IMR-90 (cell line): ENCODE results near the gene GUCD1. TPM values are rescaled to one million over a fixed set of nuclear protein-coding genes. Genes with fewer than 3 reads are reported as not detected.

ENCODE experiments used
- ATAC-seq: fragments of 200-7000 bp; cut with Tn5 transposase; 2 replicates; pipeline ENCODE4 v1.9.1; 2020; ENCODE audit warnings: low read depth, mild to moderate bottlenecking, moderate library complexity
- BruUV-seq: library from RNA; stranded (reverse); fragments of 400-500 nt; replicated peaks from 2 replicates; lab custom pipeline; 2021; lab: Mats Ljungman, UMichigan
- CTCF ChIA-PET: fragments of 300-600 bp; formaldehyde crosslinking; extraction: SDS; loops from one replicate; lab custom pipeline; 2021; ENCODE audit warnings: antibody characterized with exemption; lab: Yijun Ruan, JAX
- POLR2A ChIA-PET: fragments of 300-600 bp; sonication (Branson Sonifier 250); formaldehyde crosslinking; loops from one replicate; lab custom pipeline; 2022; ENCODE audit warnings: antibody characterized with exemption; ENCODE audit not compliant: unreplicated experiment; lab: Charles Lee
- DNase-seq: peaks from one replicate; pipeline ENCODE4 v3.0.0; 2013
- H2AFZ ChIP-seq: replicated peaks from 2 replicates; pipeline ENCODE3; 2013; ENCODE audit warnings: low read length, mild to moderate bottlenecking; ENCODE audit not compliant: poor library complexity
- H2AK5ac ChIP-seq: 2 replicates; pipeline ENCODE4 v1.6.1; 2013; ENCODE audit warnings: low read depth, low read length, inconsistent platforms
- H2AK9ac ChIP-seq: replicated peaks from 2 replicates; pipeline ENCODE3; 2013; ENCODE audit warnings: mild to moderate bottlenecking, low read depth, low read length, moderate library complexity; ENCODE audit not compliant: poor library complexity
- H2BK120ac ChIP-seq: 2 replicates; pipeline ENCODE4 v1.6.1; 2013; ENCODE audit warnings: low read depth, low read length, inconsistent platforms
- H2BK15ac ChIP-seq: 3 replicates; pipeline ENCODE4 v1.6.1; 2013; ENCODE audit warnings: low read depth, low read length, inconsistent platforms
- H2BK20ac ChIP-seq: 2 replicates; pipeline ENCODE4 v1.6.1; 2013; ENCODE audit warnings: low read depth, mild to moderate bottlenecking, inconsistent platforms, low read length, moderate library complexity
- H2BK5ac ChIP-seq: 2 replicates; pipeline ENCODE4 v1.6.1; 2013; ENCODE audit warnings: mild to moderate bottlenecking, low read depth, low read length, inconsistent platforms; ENCODE audit not compliant: poor library complexity, severe bottlenecking
- H3K14ac ChIP-seq: replicated peaks from 2 replicates; pipeline ENCODE4 v1.6.1; 2013; ENCODE audit warnings: low read depth, low read length, inconsistent platforms
- H3K18ac ChIP-seq: 2 replicates; pipeline ENCODE4 v1.6.1; 2013; ENCODE audit warnings: low read depth, low read length, control low read depth
- H3K23ac ChIP-seq: 2 replicates; pipeline ENCODE4 v1.6.1; 2013; ENCODE audit warnings: low read depth, low read length, inconsistent platforms
- H3K27ac ChIP-seq: 2 replicates; pipeline ENCODE4 v1.5.1; 2013; ENCODE audit warnings: mild to moderate bottlenecking, control low read depth, low read length; ENCODE audit not compliant: insufficient read depth
- H3K27me3 ChIP-seq: 2 replicates; pipeline ENCODE4 v1.6.1; 2013; ENCODE audit warnings: low read length; ENCODE audit not compliant: control insufficient read depth, insufficient read depth
- H3K36me3 ChIP-seq: 2 replicates; pipeline ENCODE4 v1.6.1; 2013; ENCODE audit warnings: low read length, mixed read lengths; ENCODE audit not compliant: control insufficient read depth, insufficient read depth
- H3K4ac ChIP-seq: 2 replicates; pipeline ENCODE4 v1.6.1; 2013; ENCODE audit warnings: low read depth, low read length, inconsistent platforms
- H3K4me1 ChIP-seq: 2 replicates; pipeline ENCODE4 v1.6.1; 2013; ENCODE audit warnings: low read length, mixed read lengths; ENCODE audit not compliant: control insufficient read depth, insufficient read depth
- H3K4me2 ChIP-seq: 2 replicates; pipeline ENCODE4 v1.6.1; 2013; ENCODE audit warnings: low read depth, mild to moderate bottlenecking, control low read depth, low read length, moderate library complexity
- H3K4me3 ChIP-seq: 2 replicates; pipeline ENCODE4 v1.5.1; 2013; ENCODE audit warnings: low read depth, mild to moderate bottlenecking, control low read depth, low read length, moderate library complexity; ENCODE audit not compliant: insufficient read depth
- H3K56ac ChIP-seq: 2 replicates; pipeline ENCODE4 v1.6.1; 2013; ENCODE audit warnings: low read length, inconsistent platforms; ENCODE audit not compliant: insufficient read depth; ENCODE audit errors: extremely low read depth
- H3K79me1 ChIP-seq, 2 experiments: 2 replicates each; pipeline ENCODE4 v1.6.1; 2013; ENCODE audit warnings: low read length in 2 of 2, inconsistent platforms in 1 of 2, low read depth in 1 of 2
- H3K9ac ChIP-seq: 2 replicates; pipeline ENCODE4 v1.6.1; 2013; ENCODE audit warnings: low read depth, low read length, control low read depth
- H3K9me1 ChIP-seq: 2 replicates; pipeline ENCODE4 v1.6.1; 2013; ENCODE audit warnings: low read length, inconsistent platforms; ENCODE audit not compliant: insufficient read depth
- H3K9me3 ChIP-seq: 2 replicates; pipeline ENCODE4 v1.6.1; 2013; ENCODE audit warnings: low read length; ENCODE audit not compliant: control insufficient read depth, insufficient read depth
- H4K20me1 ChIP-seq: 2 replicates; pipeline ENCODE4 v1.6.1; 2013; ENCODE audit warnings: low read length, inconsistent platforms; ENCODE audit not compliant: insufficient read depth
- H4K5ac ChIP-seq: 2 replicates; pipeline ENCODE4 v1.6.1; 2013; ENCODE audit warnings: mild to moderate bottlenecking, low read depth, low read length, control low read depth
- H4K8ac ChIP-seq, 2 experiments: 2 replicates each; pipeline ENCODE4 v1.6.1; 2013; ENCODE audit warnings: low read depth in 2 of 2, low read length in 2 of 2, control low read depth in 1 of 2, inconsistent platforms in 1 of 2
- H4K91ac ChIP-seq: 2 replicates; pipeline ENCODE4 v1.6.1; 2013; ENCODE audit warnings: low read depth, low read length, inconsistent platforms; ENCODE audit not compliant: insufficient read depth
- BHLHE40 ChIP-seq: fragments of 150-350 bp; IDR thresholded peaks from 2 replicates; pipeline ENCODE4 v1.6.1; 2016; ENCODE audit warnings: mild to moderate bottlenecking, low read depth, low read length
- CEBPB ChIP-seq: IDR thresholded peaks from 2 replicates; pipeline ENCODE4 v1.6.1; 2012; ENCODE audit warnings: low read depth, low read length, improper control_type of control experiment
- CHD1 ChIP-seq: IDR thresholded peaks from 2 replicates; pipeline ENCODE4 v1.6.1; 2012; ENCODE audit warnings: low read depth, low read length, improper control_type of control experiment
- CTCF ChIP-seq: conservative IDR thresholded peaks from 2 replicates; pipeline ENCODE4 v1.5.1; 2012; ENCODE audit warnings: mild to moderate bottlenecking, low read depth, low read length, improper control_type of control experiment
- ELK1 ChIP-seq: fragments of 150-350 bp; IDR thresholded peaks from 2 replicates; pipeline ENCODE4 v1.6.1; 2016; ENCODE audit warnings: low read depth, mild to moderate bottlenecking, low read length, moderate library complexity, borderline replicate concordance
- FOS ChIP-seq: fragments of 150-350 bp; IDR thresholded peaks from 2 replicates; pipeline ENCODE4 v1.6.1; 2016; ENCODE audit warnings: low read depth, low read length
- MAFK ChIP-seq: IDR thresholded peaks from 2 replicates; pipeline ENCODE4 v1.6.1; 2012; ENCODE audit warnings: low read depth, low read length, improper control_type of control experiment
- MAZ ChIP-seq: IDR thresholded peaks from 2 replicates; pipeline ENCODE4 v1.6.1; 2012; ENCODE audit warnings: low read depth, mild to moderate bottlenecking, low read length, improper control_type of control experiment, moderate library complexity, borderline replicate concordance
- MXI1 ChIP-seq: IDR thresholded peaks from 2 replicates; pipeline ENCODE4 v1.6.1; 2012; ENCODE audit warnings: low read depth, mild to moderate bottlenecking, low read length, moderate library complexity, borderline replicate concordance
- NFE2L2 ChIP-seq: fragments of 150-350 bp; IDR thresholded peaks from 2 replicates; pipeline ENCODE4 v1.6.1; 2016; ENCODE audit warnings: low read depth, mild to moderate bottlenecking, low read length
- POLR2A ChIP-seq: IDR thresholded peaks from 2 replicates; pipeline ENCODE4 v1.6.1; 2012; ENCODE audit warnings: mild to moderate bottlenecking, low read depth, low read length
- RAD21 ChIP-seq: IDR thresholded peaks from 2 replicates; pipeline ENCODE4 v1.6.1; 2012; ENCODE audit warnings: low read length, improper control_type of control experiment
- RCOR1 ChIP-seq: IDR thresholded peaks from 2 replicates; pipeline ENCODE4 v1.6.1; 2012; ENCODE audit warnings: mild to moderate bottlenecking, low read length, improper control_type of control experiment; ENCODE audit not compliant: insufficient replicate concordance
- RFX5 ChIP-seq: IDR thresholded peaks from 2 replicates; pipeline ENCODE4 v1.8.0; 2012; ENCODE audit warnings: low read depth, mild to moderate bottlenecking, low read length, moderate library complexity
- SMC3 ChIP-seq: fragments of 150-350 bp; IDR thresholded peaks from 2 replicates; pipeline ENCODE4 v1.6.1; 2016; ENCODE audit warnings: low read depth, mild to moderate bottlenecking, antibody characterized with exemption, low read length, moderate library complexity
- USF2 ChIP-seq: fragments of 150-350 bp; IDR thresholded peaks from 2 replicates; pipeline ENCODE4 v1.6.1; 2017; ENCODE audit warnings: mild to moderate bottlenecking, antibody characterized with exemption, low read length, low read depth
- WGBS, 2 experiments: methylation state at CpG; one replicate each; pipeline versions ENCODE4 v1.1.5 to v1.1.7; 2013; ENCODE audit warnings: missing lambda C conversion rate in 2 of 2; ENCODE audit not compliant: insufficient read length in 1 of 2; ENCODE audit errors: extremely low coverage in 2 of 2; 5-methylcytosine and 5-hydroxymethylcytosine counted together
- dilution Hi-C: fragments of 300-500 bp; cut with HindIII; formaldehyde crosslinking; loops from one replicate; pipeline ENCODE4 v1.14.3; 2018; ENCODE audit warnings: low sequenced_read_pairs; ENCODE audit not compliant: unreplicated experiment
- in situ Hi-C: fragments of 300-500 bp; cut with MboI; formaldehyde crosslinking; loops from 3 replicates; pipeline ENCODE4 v1.14.3; 2019; ENCODE audit warnings: low sequenced_read_pairs, inconsistent platforms, mixed read lengths
- intact Hi-C: fragments of 100-400 bp; cut with micrococcal nuclease; formaldehyde crosslinking; loops from 2 replicates; pipeline ENCODE4 v1.10.0; 2022
- polyA plus RNA-seq, 3 experiments: library from polyadenylated mRNA; depleted of rRNA; stranded (reverse); fragments of >200 nt; gene quantifications; 2 replicates each; pipeline ENCODE4 v1.2.3, GENCODE V29; 2012; ENCODE audit warnings: low replicate concordance in 1 of 3
- total RNA-seq: library from RNA; depleted of rRNA; stranded (reverse); fragments of >200 nt; gene quantifications from 2 replicates; pipeline ENCODE4 v1.2.3, GENCODE V29; 2012

Gene GUCD1
- total and polyA plus RNA-seq, 2 of the 4 experiments (the other 2 are of a cell fraction) = 97.6 to 143 TPM

- Histone ChIP-seq H3K4me1 (no peaks in the 10 kb centered on the region), H3K18ac (no peak overlapping the region), H3K4ac (no peak overlapping the region), H2AK5ac (no peak overlapping the region), H2BK5ac (no peak overlapping the region), H4K91ac (no peak overlapping the region), H3K27me3 (no peaks in the 10 kb centered on the region), H3K23ac (no peak overlapping the region), H2BK120ac (no peak overlapping the region), H3K14ac (no peak overlapping the region), H4K20me1 (no peaks in the 10 kb centered on the region), H3K9me1 (peaks cover 11% of the 10 kb centered on the region), H3K9me3 (no peaks in the 10 kb centered on the region), H3K56ac (no peak overlapping the region), H4K8ac (no peak overlapping the region), H2AK9ac (peak overlapping the region; percentile 65), H3K27ac (no peak overlapping the region), H2BK20ac (no peak overlapping the region), H3K36me3 (peaks cover 23% of the 10 kb centered on the region; the same call in 1 of the 2 replicates), H3K79me1 (peaks cover 0 to 8% of the 10 kb centered on the region in 2 experiments; a peak in 2 of 4 replicates), H2BK15ac (no peak overlapping the region), H3K4me2 (no peak overlapping the region), H4K5ac (no peak overlapping the region), H3K9ac (no peak overlapping the region), H2AFZ (no peak overlapping the region), H3K4me3 (no peak overlapping the region)
- dilution Hi-C loops (no loop called here), in situ Hi-C loops (no loop called here), intact Hi-C loops (no loop called here)
- ChIA-PET POLR2A (no interaction called here), CTCF (no interaction called here)
- 96% methylated on average over 8 of the region's 12 CpGs; no CpG with 5 or more reads in 1 of the 2 experiments for WGBS, 2 experiments
- TF ChIP-seq ELK1 = no peak
- no peak for TF ChIP-seq FOS
- no peak for TF ChIP-seq POLR2A
- TF ChIP-seq CHD1 = no peak
- TF ChIP-seq USF2 = no peak
- no peak for TF ChIP-seq MAZ
- no peak for TF ChIP-seq RFX5
- no peak for TF ChIP-seq SMC3
- no peak for TF ChIP-seq BHLHE40
- TF ChIP-seq NFE2L2 = no peak
- no peak for TF ChIP-seq RAD21
- TF ChIP-seq CEBPB = no peak
- TF ChIP-seq RCOR1 = no peak
- no peak for TF ChIP-seq MXI1
- TF ChIP-seq CTCF = no peak
- TF ChIP-seq MAFK = no peak
- no TSS peak for BruUV-seq
- no peak for ATAC-seq
- no peak for DNase-seq
Measured at GRCh38 chr22:24590596-24591173, 35.7 kb upstream of the GUCD1 start.
